ENCODE data around the gene CEACAM19. TPM values are rescaled to one million over a fixed set of nuclear protein-coding genes. Genes with fewer than 3 reads are reported as not detected.

The CEACAM19 gene
- total and polyA plus RNA-seq, 10 of the 15 experiments (the other 5 are each of a cell fraction or from before 2014, with no cell fraction given) = 0.13 to 0.31 (median 0.17) TPM; not detected in 4

GRCh38 chr19:44653977-44654774, 17.1 kb upstream of the CEACAM19 start (continued):
- TF ChIP-seq E4F1 (IDR thresholded peaks at IDR 0.05; ENCODE audit: borderline replicate concordance, partially characterized antibody) (no peak), POLR2A (IDR thresholded peaks at IDR 0.05; ENCODE audit: low read depth, low read length) (no peak), ZNF24 (IDR thresholded peaks at IDR 0.05) (no peak), IKZF2 (IDR thresholded peaks at IDR 0.05) (no peak), RBBP5 (conservative IDR thresholded peaks at IDR 0.05) (no peak), EGR1 (IDR thresholded peaks at IDR 0.05; ENCODE audit: borderline replicate concordance in 1 of 2, low read depth in 2 of 2, low read length in 2 of 2) (no peak), BCL3 (IDR thresholded peaks at IDR 0.05; ENCODE audit: borderline replicate concordance, insufficient read depth, low read depth, low read length, poor library complexity, severe bottlenecking) (no peak), SIN3A (IDR thresholded peaks at IDR 0.05; ENCODE audit: low read depth, low read length) (0 out of 2 replicates have a peak, but pooled peaks have one; percentile 32), ZZZ3 (IDR thresholded peaks at IDR 0.05; ENCODE audit: control insufficient read depth, insufficient read length, low read depth) (no peak), YBX1 (IDR thresholded peaks at IDR 0.05) (no peak), SREBF1 (IDR thresholded peaks at IDR 0.05; ENCODE audit: low read length) (no peak), TBL1XR1 (IDR thresholded peaks at IDR 0.05; ENCODE audit: low read depth, low read length) (no peak), POU2F2 (IDR thresholded peaks at IDR 0.05; ENCODE audit: borderline replicate concordance, low read depth, low read length) (no peak), FOXK2 (IDR thresholded peaks at IDR 0.05) (no peak), MEF2B (IDR thresholded peaks at IDR 0.05; ENCODE audit: partially characterized antibody, poor library complexity, severe bottlenecking) (no peak), MXI1 (IDR thresholded peaks at IDR 0.05; ENCODE audit: low read depth, low read length) (no peak), BCLAF1 (IDR thresholded peaks at IDR 0.05) (no peak), ASH2L (IDR thresholded peaks at IDR 0.05; ENCODE audit: borderline replicate concordance, low read depth) (no peak), SUPT20H (IDR thresholded peaks at IDR 0.05; ENCODE audit: borderline replicate concordance, control insufficient read depth, low read depth, low read length) (no peak), BACH1 (IDR thresholded peaks at IDR 0.05; ENCODE audit: borderline replicate concordance) (peak; percentile 53; the same call in 1 of the 2 replicates), NFYB (IDR thresholded peaks at IDR 0.05; ENCODE audit: insufficient read depth, low read depth, low read length) (no peak), RB1 (IDR thresholded peaks at IDR 0.05; ENCODE audit: borderline replicate concordance) (no peak), SREBF2 (IDR thresholded peaks at IDR 0.05; ENCODE audit: low read length) (no peak), BRCA1 (IDR thresholded peaks at IDR 0.05; ENCODE audit: low read depth, low read length) (no peak), IKZF1 (conservative IDR thresholded peaks at IDR 0.05) (no peak; the same call in 1 of the 2 replicates), MTA3 (IDR thresholded peaks at IDR 0.05; ENCODE audit: borderline replicate concordance, low read length) (no peak)
